Right lobe of liver (tissue), 6 donors: ENCODE measurements around the gene USF2. TPM values are rescaled to one million over a fixed set of nuclear protein-coding genes. Genes with fewer than 3 reads are reported as not detected.
"Not testable (repeated sequence)": the region's sequence is repeated elsewhere in the genome, so short reads cannot be mapped to it uniquely, and the experiment has no call there.

Source experiments
- ATAC-seq, 4 donors: fragments of 200-7000 bp; cut with Tn5 transposase; one replicate each; pipeline ENCODE4 v1.9.1; 2020; ENCODE audit warnings: mild to moderate bottlenecking in 4 of 4, moderate library complexity in 4 of 4
- DNase-seq, 3 donors: peaks; one replicate each; pipeline ENCODE4 v3.0.0-alpha.2; 2020
- H3K27ac ChIP-seq, 3 donors: fragments of 200-600 bp; one replicate each; pipeline ENCODE4 v1.8.0; 2022
- H3K27me3 ChIP-seq, 2 donors: fragments of 200-600 bp; one replicate each; pipeline ENCODE4 v1.8.0; 2022
- H3K36me3 ChIP-seq, 4 donors: fragments of 200-600 bp; sonication (generic) in 1 of 4; one replicate each; pipeline versions ENCODE4 v1.5.1 to v1.8.0; 2017 to 2022; ENCODE audit warnings: control low read depth in 1 of 4
- H3K4me1 ChIP-seq, 4 donors: fragments of 200-600 bp; sonication (generic) in 1 of 4; one replicate each; pipeline versions ENCODE4 v1.5.1 to v1.8.0; 2017 to 2022; ENCODE audit warnings: control low read depth in 1 of 4
- H3K4me3 ChIP-seq, 3 donors: fragments of 200-600 bp; one replicate each; pipeline ENCODE4 v1.8.0; 2022
- H3K9me3 ChIP-seq, 4 donors: fragments of 200-600 bp; sonication (generic) in 1 of 4; one replicate each; pipeline versions ENCODE4 v1.5.1 to v1.8.0; 2017 to 2022; ENCODE audit warnings: control low read depth in 1 of 4
- CTCF ChIP-seq, 4 donors: fragments of 200-600 bp in 3 of 4; fragments of 450-650 bp in 1 of 4; IDR thresholded peaks; one replicate each; pipeline versions ENCODE4 v1.5.1 to v1.8.0; 2016 to 2022; ENCODE audit warnings: antibody characterized with exemption in 4 of 4, mild to moderate bottlenecking in 2 of 4
- POLR2A ChIP-seq: fragments of 450-650 bp; IDR thresholded peaks from one replicate; pipeline ENCODE4 v1.6.1; 2017; ENCODE audit warnings: antibody characterized with exemption, mild to moderate bottlenecking
- WGBS: methylation state at CpG from one replicate; pipeline ENCODE4 v1.1.6; 2018; ENCODE audit warnings: low coverage, low lambda C conversion rate; ENCODE audit not compliant: insufficient coverage; ENCODE audit errors: missing lambda C conversion rate; 5-methylcytosine and 5-hydroxymethylcytosine counted together
- intact Hi-C, 2 donors: fragments of 100-400 bp; cut with DNase I; formaldehyde crosslinking; loops; one replicate each; pipeline versions ENCODE4 v1.11.2 to v1.14.1; 2022
- total RNA-seq, 6 experiments: library from RNA; depleted of rRNA in 2 of 6; stranded (reverse); fragments of >200 nt in 2 of 6; fragmentation: NEBNext Ultra II Directional in 3 of 6; extraction: Animal tissue kit (Norgen Biotek cat#: 25700) in 3 of 6; gene quantifications; one replicate each; pipeline versions ENCODE4 v1.1.0 to v1.2.4, GENCODE V29; 2016 to 2023
- donor health status: DM: no; HTN: yes; CAD: no.
- donor health status: DM: no; HTN: no; CAD: no.
- donor health status: DM: no; HTN: no; CAD: no.
- donor health status: DM: no; HTN: yes; CAD: no.
- donor health status: DM: no; HTN: yes; CAD: no.

The USF2 gene
- total RNA-seq, 6 experiments from 2014 or later = 65.4 to 78.5 (median 75.7) TPM

GRCh38 chr19:35231956-35232645, 36.7 kb upstream of the USF2 start:
- TF ChIP-seq POLR2A = no peak
- no peak for TF ChIP-seq CTCF (IDR thresholded peaks at IDR 0.05)
- no peak overlapping the region for H3K27ac ChIP-seq
- H3K9me3 ChIP-seq = no peaks in the 10 kb centered on the region
- H3K4me3 ChIP-seq = no peak overlapping the region
- H3K4me1 ChIP-seq = no peaks in the 10 kb centered on the region
- no peak for ATAC-seq
- 97% methylated on average over 7 of the region's 14 CpGs for WGBS
- H3K36me3 ChIP-seq = no peaks in the 10 kb centered on the region
- H3K27me3 ChIP-seq = no peaks in the 10 kb centered on the region
- intact Hi-C loops = no loop called here
- DNase-seq = peak in 1 of 3 donors; percentile 27

- intact Hi-C loops = no loop called here
- 37% methylated on average over 4 of the region's 5 CpGs for WGBS
- H3K9me3 ChIP-seq = no peaks in the 10 kb centered on the region
- ATAC-seq = no peak
- DNase-seq = peak in 1 of 3 donors; percentile 11
- no peaks in the 10 kb centered on the region for H3K36me3 ChIP-seq
- H3K27ac ChIP-seq = no peak overlapping the region
- no peak overlapping the region for H3K4me3 ChIP-seq
- TF ChIP-seq CTCF (IDR thresholded peaks at IDR 0.05) (no peak), POLR2A (no peak)
- no peaks in the 10 kb centered on the region for H3K27me3 ChIP-seq
- no peaks in the 10 kb centered on the region for H3K4me1 ChIP-seq
Measured at GRCh38 chr19:35232912-35233311, 35.9 kb upstream of the USF2 start.

- TF ChIP-seq CTCF (IDR thresholded peaks at IDR 0.05) (peak; percentile 15 to 40 (median 36)), POLR2A (no peak)
- no peaks in the 10 kb centered on the region for H3K36me3 ChIP-seq
- no peaks in the 10 kb centered on the region for H3K27me3 ChIP-seq
- ATAC-seq = peak; percentile 41 to 80 (median 54)
- no peaks in the 10 kb centered on the region for H3K9me3 ChIP-seq
- peak in 1 of 3 donors; percentile 44 for DNase-seq
- intact Hi-C loops = no loop called here
- no peaks in the 10 kb centered on the region for H3K4me1 ChIP-seq
- no peak overlapping the region for H3K4me3 ChIP-seq
- H3K27ac ChIP-seq = no peak overlapping the region
- 75% methylated on average over 6 of the region's 6 CpGs for WGBS
Measured at GRCh38 chr19:35236638-35237400, 31.9 kb upstream of the USF2 start.

GRCh38 chr19:35239597-35239996, 29.2 kb upstream of the USF2 start:
- WGBS = 80% methylated on average over 1 of the region's 1 CpG
- H3K4me1 ChIP-seq, H3K4me3 ChIP-seq, intact Hi-C loops, H3K27ac ChIP-seq, ATAC-seq, DNase-seq, H3K27me3 ChIP-seq, H3K9me3 ChIP-seq, H3K36me3 ChIP-seq: not testable (repeated sequence)

GRCh38 chr19:35240327-35240726, 28.4 kb upstream of the USF2 start:
- no peaks in the 10 kb centered on the region for H3K36me3 ChIP-seq
- H3K9me3 ChIP-seq = no peaks in the 10 kb centered on the region
- ATAC-seq = peak in 1 of 4 donors; percentile 20
- intact Hi-C loops = no loop called here
- no peak overlapping the region for H3K27ac ChIP-seq
- peak in 1 of 3 donors; percentile 24 for DNase-seq
- no peaks in the 10 kb centered on the region for H3K4me1 ChIP-seq
- TF ChIP-seq CTCF (IDR thresholded peaks at IDR 0.05) (no peak), POLR2A (no peak)
- 64% methylated on average over 1 of the region's 1 CpG for WGBS
- no peaks in the 10 kb centered on the region for H3K27me3 ChIP-seq
- no peak overlapping the region for H3K4me3 ChIP-seq
